Skeletal muscle satellite cell (primary cell): ENCODE measurements around the gene LMTK3.

Source experiments
- H3K27me3 ChIP-seq: 2 replicates; pipeline ENCODE4 v1.7.0; 2013; ENCODE audit warnings: low read length; ENCODE audit not compliant: control insufficient read depth, insufficient read depth
- H3K36me3 ChIP-seq: 2 replicates; pipeline ENCODE4 v1.7.0; 2013; ENCODE audit warnings: mild to moderate bottlenecking, control low read depth, low read length; ENCODE audit not compliant: insufficient read depth
- H3K4me1 ChIP-seq: 2 replicates; pipeline ENCODE4 v1.7.0; 2013; ENCODE audit warnings: low read length; ENCODE audit not compliant: control insufficient read depth, insufficient read depth
- H3K4me2 ChIP-seq: 2 replicates; pipeline ENCODE4 v1.7.0; 2013; ENCODE audit warnings: mild to moderate bottlenecking, low read length
- H3K4me3 ChIP-seq: 2 replicates; pipeline ENCODE4 v1.7.0; 2013; ENCODE audit warnings: low read length
- H3K9ac ChIP-seq: 2 replicates; pipeline ENCODE4 v1.7.0; 2013; ENCODE audit warnings: mild to moderate bottlenecking, low read depth, low read length, moderate library complexity
- H3K9me3 ChIP-seq: replicated peaks from 2 replicates; pipeline ENCODE4 v1.7.0; 2013; ENCODE audit warnings: mild to moderate bottlenecking, control low read depth, low read length

Gene LMTK3

GRCh38 chr19:48471836-48472235, 39.8 kb downstream of the LMTK3 start:
- no peak overlapping the region for H3K4me3 ChIP-seq
- peaks cover 16% of the 10 kb centered on the region for H3K4me1 ChIP-seq
- H3K9ac ChIP-seq = no peak overlapping the region
- H3K36me3 ChIP-seq = peaks cover 62% of the 10 kb centered on the region
- H3K9me3 ChIP-seq = no peaks in the 10 kb centered on the region
- H3K4me2 ChIP-seq = no peak overlapping the region
- no peaks in the 10 kb centered on the region for H3K27me3 ChIP-seq

- H3K4me1 ChIP-seq = peaks cover 22% of the 10 kb centered on the region
- H3K27me3 ChIP-seq = no peaks in the 10 kb centered on the region
- H3K9ac ChIP-seq = no peak overlapping the region
- no peaks in the 10 kb centered on the region for H3K9me3 ChIP-seq
- peak overlapping the region; percentile 96 for H3K4me2 ChIP-seq
- peak overlapping the region; percentile 92 for H3K4me3 ChIP-seq
- H3K36me3 ChIP-seq = peaks cover 54% of the 10 kb centered on the region
These were observed 40.8 kb downstream of the LMTK3 start for GRCh38 chr19:48470856-48471255.

DNA sequence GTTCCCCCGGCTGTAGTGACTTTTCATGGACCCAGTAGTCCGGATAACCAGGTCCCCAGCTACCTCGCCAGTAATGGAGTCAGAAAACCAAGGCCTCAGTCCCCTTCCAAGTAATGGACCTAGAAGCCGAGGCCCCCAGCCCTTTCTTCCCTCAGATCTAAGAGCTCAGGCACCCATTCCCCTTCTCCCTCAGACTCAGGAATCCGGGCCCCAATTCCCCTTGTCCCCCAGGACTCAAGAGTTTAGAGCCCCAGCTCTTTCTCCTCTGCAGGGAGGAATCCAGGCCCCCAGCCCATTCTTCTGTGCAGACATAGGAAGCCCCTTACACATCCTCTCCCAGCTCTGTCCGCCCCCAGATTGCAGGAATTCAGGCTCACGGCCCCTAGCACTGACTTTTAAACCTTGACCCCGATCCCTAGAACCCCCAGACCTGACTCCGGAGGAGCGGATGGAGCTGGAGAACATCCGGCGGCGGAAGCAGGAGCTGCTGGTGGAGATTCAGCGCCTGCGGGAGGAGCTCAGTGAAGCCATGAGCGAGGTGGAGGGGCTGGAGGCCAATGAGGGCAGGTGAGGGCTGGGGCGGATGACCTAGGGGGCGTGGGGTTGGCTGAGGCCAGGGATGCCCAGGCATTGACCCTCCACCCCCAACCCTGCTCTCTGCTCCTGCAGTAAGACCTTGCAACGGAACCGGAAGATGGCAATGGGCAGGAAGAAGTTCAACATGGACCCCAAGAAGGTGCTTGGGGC, 41.5 kb downstream of the LMTK3 start:
- Histone ChIP-seq H3K36me3 (peaks cover 47% of the 10 kb centered on the region), H3K4me2 (peak overlapping the region; percentile 96), H3K9me3 (no peaks in the 10 kb centered on the region), H3K4me3 (peak overlapping the region; percentile 92), H3K4me1 (peaks cover 22% of the 10 kb centered on the region), H3K27me3 (no peaks in the 10 kb centered on the region), H3K9ac (peak overlapping the region; percentile 99)

DNA sequence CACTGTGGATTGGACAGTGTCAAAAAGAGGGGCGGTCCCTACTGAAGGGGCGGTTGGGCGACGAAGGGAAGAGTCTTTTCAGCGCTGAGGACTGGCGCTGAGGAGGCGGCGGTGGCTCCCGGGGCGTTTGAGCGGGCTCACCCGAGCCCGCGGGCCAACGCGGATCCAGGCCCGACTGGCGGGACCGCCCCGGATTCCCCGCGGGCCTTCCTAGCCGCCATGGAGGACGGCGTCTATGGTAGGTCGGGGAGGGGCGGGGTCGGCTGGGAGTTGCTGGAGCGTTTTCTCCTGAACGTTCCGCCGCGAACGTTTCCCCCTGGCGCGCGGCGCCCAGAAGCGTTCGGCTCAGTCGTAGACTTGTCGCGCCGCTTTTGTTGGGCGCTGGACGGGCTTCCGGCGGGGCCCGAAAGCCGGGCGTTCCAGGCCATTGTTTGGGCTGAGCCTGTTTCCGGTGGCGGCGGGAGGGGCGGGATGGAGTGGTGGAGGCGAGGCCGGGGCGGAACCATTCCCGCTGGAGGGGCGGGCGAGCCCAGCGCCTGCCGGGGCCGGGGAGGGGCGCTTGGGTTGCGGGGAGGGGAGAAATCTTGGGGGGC, 42.2 kb downstream of the LMTK3 start, which contains the start of gene CYTH2:
CYTH2 (plus strand) TSS at position 81 of the 593 bp plus-strand sequence; CDS start at position 220, 139 bp downstream.
- Histone ChIP-seq H3K36me3 (peaks cover 40% of the 10 kb centered on the region), H3K4me1 (peaks cover 22% of the 10 kb centered on the region), H3K9me3 (no peaks in the 10 kb centered on the region), H3K4me3 (peak within 1 kb of the TSS; percentile 92), H3K9ac (peak within 1 kb of the TSS; percentile 99), H3K27me3 (no peaks in the 10 kb centered on the region), H3K4me2 (peak within 1 kb of the TSS; percentile 96)

DNA sequence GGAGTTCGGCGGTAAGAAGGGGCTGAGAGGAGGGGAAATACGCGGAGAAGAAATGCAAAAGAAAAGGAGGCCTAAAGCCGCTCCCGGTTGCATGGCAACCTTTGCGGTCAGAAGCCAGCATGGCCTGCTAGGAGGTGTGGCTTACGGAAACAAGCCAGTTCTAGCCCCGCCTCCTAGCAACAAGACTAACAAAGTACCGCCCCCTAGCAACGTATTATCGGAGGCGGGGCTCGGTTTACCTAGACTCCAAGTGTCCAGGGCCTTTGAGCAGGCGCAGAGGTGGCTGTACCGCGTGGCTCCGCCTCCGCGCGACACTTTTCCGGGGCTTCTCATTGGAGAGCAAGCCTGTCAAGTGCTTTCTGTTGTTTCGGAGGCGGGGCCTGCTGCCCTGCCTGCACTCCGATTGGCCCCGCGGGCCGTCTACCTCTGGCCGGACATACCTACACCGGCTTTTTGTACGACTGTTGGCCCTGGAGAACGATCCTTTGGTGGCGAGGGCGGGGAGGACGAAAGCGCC, 42.8 kb downstream of the LMTK3 start:
- Histone ChIP-seq H3K27me3 (no peaks in the 10 kb centered on the region), H3K4me2 (peak overlapping the region; percentile 96), H3K9me3 (no peaks in the 10 kb centered on the region), H3K36me3 (peaks cover 34% of the 10 kb centered on the region), H3K9ac (peak overlapping the region; percentile 99), H3K4me1 (peaks cover 22% of the 10 kb centered on the region), H3K4me3 (peak overlapping the region; percentile 92)

GRCh38 chr19:48466561-48467325, 44.9 kb downstream of the LMTK3 start:
- H3K36me3 ChIP-seq = peaks cover 23% of the 10 kb centered on the region
- H3K9ac ChIP-seq = no peak overlapping the region
- no peaks in the 10 kb centered on the region for H3K27me3 ChIP-seq
- H3K4me2 ChIP-seq = no peak overlapping the region
- H3K9me3 ChIP-seq = no peaks in the 10 kb centered on the region
- peaks cover 22% of the 10 kb centered on the region for H3K4me1 ChIP-seq
- no peak overlapping the region for H3K4me3 ChIP-seq

DNA sequence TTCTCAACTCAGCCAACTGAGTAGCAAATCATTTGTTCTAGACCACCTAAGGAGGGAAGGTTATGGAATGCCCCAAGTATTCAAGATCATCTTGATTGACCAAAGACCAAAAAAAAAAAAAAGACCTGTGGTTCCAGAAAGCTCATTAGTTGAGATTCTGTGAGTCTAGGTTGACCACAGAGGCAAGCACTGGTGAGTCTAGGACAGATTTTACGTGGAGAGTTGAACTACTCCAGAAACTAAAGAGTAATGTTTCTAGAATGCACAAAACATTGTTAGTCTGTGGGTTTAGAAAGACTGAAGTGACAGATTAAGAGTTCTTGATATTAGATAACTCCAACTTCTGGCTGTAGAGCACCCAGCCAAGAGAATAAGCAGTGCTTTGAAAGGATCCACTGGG, 46.4 kb downstream of the LMTK3 start:
- H3K4me1 ChIP-seq = peaks cover 17% of the 10 kb centered on the region
- no peaks in the 10 kb centered on the region for H3K27me3 ChIP-seq
- H3K36me3 ChIP-seq = peaks cover 11% of the 10 kb centered on the region
- no peak overlapping the region for H3K4me2 ChIP-seq
- no peak overlapping the region for H3K4me3 ChIP-seq
- no peak overlapping the region for H3K9ac ChIP-seq
- no peaks in the 10 kb centered on the region for H3K9me3 ChIP-seq

- Histone ChIP-seq H3K9me3 (no peaks in the 10 kb centered on the region), H3K4me3 (no peak overlapping the region), H3K36me3 (peaks cover 20% of the 10 kb centered on the region), H3K9ac (no peak overlapping the region), H3K27me3 (no peaks in the 10 kb centered on the region), H3K4me2 (no peak overlapping the region), H3K4me1 (peaks cover 7% of the 10 kb centered on the region)
These were observed 49.5 kb downstream of the LMTK3 start for GRCh38 chr19:48461982-48462655.

DNA sequence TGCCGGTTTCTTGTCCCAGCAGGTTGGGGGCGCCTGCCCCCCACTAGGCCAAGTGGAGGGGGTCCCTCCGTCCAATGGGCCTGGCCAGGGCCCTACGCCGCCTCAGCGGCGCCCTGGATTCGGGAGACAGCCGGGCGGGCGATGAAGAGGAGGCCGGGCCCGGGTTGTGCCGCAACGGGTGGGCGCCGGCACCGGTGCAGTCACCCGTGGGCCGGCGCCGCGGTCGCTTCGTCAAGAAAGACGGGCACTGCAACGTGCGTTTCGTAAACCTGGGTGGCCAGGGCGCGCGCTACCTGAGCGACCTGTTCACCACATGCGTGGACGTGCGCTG, 50.0 kb downstream of the LMTK3 start:
- Histone ChIP-seq H3K4me1 (peaks cover 4% of the 10 kb centered on the region), H3K27me3 (no peaks in the 10 kb centered on the region), H3K4me2 (no peak overlapping the region), H3K9ac (no peak overlapping the region), H3K4me3 (no peak overlapping the region), H3K36me3 (peaks cover 20% of the 10 kb centered on the region), H3K9me3 (no peaks in the 10 kb centered on the region)

DNA sequence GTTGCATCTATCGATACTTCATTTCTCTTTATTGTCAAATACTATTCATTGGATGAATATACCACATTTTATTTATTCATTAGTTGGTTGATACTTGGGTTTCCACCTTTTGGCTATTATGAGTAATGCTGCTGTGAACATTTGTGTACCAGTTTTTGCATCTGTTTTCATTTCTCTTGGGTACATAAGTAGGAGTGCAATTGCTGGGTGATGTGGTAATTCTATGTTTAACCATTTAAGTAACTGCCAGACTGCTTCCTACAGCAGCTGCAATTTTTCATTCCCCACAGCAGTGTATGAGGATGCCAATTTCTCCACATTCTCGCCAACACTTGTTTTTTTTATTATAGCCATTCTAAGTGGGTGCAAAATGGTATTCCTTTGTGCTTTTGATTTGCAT, 53.6 kb downstream of the LMTK3 start:
- Histone ChIP-seq H3K9me3 (no peaks in the 10 kb centered on the region), H3K9ac (no peak overlapping the region), H3K4me1 (no peaks in the 10 kb centered on the region), H3K27me3 (no peaks in the 10 kb centered on the region), H3K4me3 (no peak overlapping the region), H3K4me2 (no peak overlapping the region), H3K36me3 (peaks cover 41% of the 10 kb centered on the region)

DNA sequence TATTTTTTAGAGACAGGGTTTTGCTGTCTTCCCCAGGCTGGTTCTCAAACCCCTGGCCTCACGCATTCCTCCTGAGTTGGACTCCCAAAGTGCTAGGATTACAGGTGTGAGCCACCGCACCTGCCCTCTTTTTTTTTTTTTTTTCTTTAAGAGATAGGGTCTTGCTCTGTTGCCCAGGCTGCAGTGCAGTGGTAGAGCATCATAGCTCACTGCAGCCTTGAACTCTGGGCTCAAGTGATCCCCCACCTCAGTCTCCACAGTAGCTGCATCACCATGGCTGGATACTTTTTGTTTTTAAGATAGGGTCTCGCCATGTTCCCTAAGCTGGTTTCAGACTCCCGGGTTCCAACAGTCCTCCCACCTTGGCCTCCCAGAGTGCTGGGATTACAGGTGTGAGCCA, 54.8 kb downstream of the LMTK3 start:
- Histone ChIP-seq H3K9ac (no peak overlapping the region), H3K9me3 (no peaks in the 10 kb centered on the region), H3K4me1 (no peaks in the 10 kb centered on the region), H3K4me2 (no peak overlapping the region), H3K27me3 (no peaks in the 10 kb centered on the region), H3K4me3 (no peak overlapping the region), H3K36me3 (peaks cover 42% of the 10 kb centered on the region)
